H1 (cell line): Measurements from ENCODE around the gene EMC6.

Experiments used
- ATF3 ChIP-seq: IDR thresholded peaks from 2 replicates; pipeline ENCODE4 v1.6.1; 2011; ENCODE audit warnings: low read depth, mild to moderate bottlenecking, low read length; ENCODE audit not compliant: insufficient read depth
- CEBPB ChIP-seq: IDR thresholded peaks from 2 replicates; pipeline ENCODE4 v1.6.1; 2012; ENCODE audit warnings: low read depth, low read length
- CTCF ChIP-seq, 3 experiments: IDR thresholded peaks; 1 replicate in 2 of 3; 2 replicates in 1 of 3; pipeline versions ENCODE4 v1.5.1 to v1.6.1; 2011; ENCODE audit warnings: low read length in 3 of 3, mild to moderate bottlenecking in 3 of 3, inconsistent platforms in 2 of 3, low read depth in 1 of 3, moderate library complexity in 1 of 3; ENCODE audit not compliant: insufficient read depth in 1 of 3; ENCODE audit errors: control extremely low read depth in 1 of 3
- GABPA ChIP-seq: IDR thresholded peaks from 2 replicates; pipeline ENCODE4 v1.6.1; 2011; ENCODE audit warnings: mild to moderate bottlenecking, low read length, moderate library complexity, borderline replicate concordance; ENCODE audit not compliant: insufficient read depth
- POLR2A ChIP-seq, 2 experiments: IDR thresholded peaks; 1 replicate in 1 of 2; 2 replicates in 1 of 2; pipeline ENCODE4 v1.6.1; 2011; ENCODE audit warnings: low read depth in 2 of 2, low read length in 2 of 2, mild to moderate bottlenecking in 2 of 2; ENCODE audit errors: control extremely low read depth in 1 of 2
- POLR2AphosphoS5 ChIP-seq: IDR thresholded peaks from 2 replicates; pipeline ENCODE4 v1.6.1; 2011; ENCODE audit warnings: low read depth, low read length

GRCh38 chr17:3710951-3711383 lies 42.4 kb downstream of the EMC6 start:
- TF ChIP-seq POLR2AphosphoS5, result no peak
- no peak for TF ChIP-seq CTCF (IDR thresholded peaks at IDR 0.05; ENCODE audit: control extremely low read depth in 1 of 3, insufficient read depth in 1 of 3, low read depth in 1 of 3, low read length in 3 of 3)
- TF ChIP-seq GABPA, result no peak
- TF ChIP-seq POLR2A (IDR thresholded peaks at IDR 0.05; ENCODE audit: control extremely low read depth in 1 of 2, low read depth in 2 of 2, low read length in 2 of 2), result no peak
- TF ChIP-seq CEBPB, result no peak
- no peak for TF ChIP-seq ATF3
